Left cardiac atrium (tissue), 4 donors: ENCODE results near the gene ABCC11. TPM values are rescaled to one million over a fixed set of nuclear protein-coding genes. Genes with fewer than 3 reads are reported as not detected.
"Not testable (repeated sequence)": the region's sequence is repeated elsewhere in the genome, so short reads cannot be mapped to it uniquely, and the experiment has no call there.

Source experiments
- ATAC-seq, 2 donors: fragments of 200-7000 bp; cut with Tn5 transposase; one replicate each; pipeline ENCODE4 v1.9.1; 2020; ENCODE audit warnings: mild to moderate bottlenecking in 2 of 2, moderate library complexity in 2 of 2
- DNase-seq: peaks from one replicate; pipeline ENCODE4 v3.0.0-alpha.2; 2020
- intact Hi-C, 2 donors: fragments of 100-400 bp; cut with DNase I; formaldehyde crosslinking; loops; one replicate each; pipeline versions ENCODE4 v1.14.1 to v1.15.1; 2022 to 2023
- total RNA-seq, 2 donors: library from RNA; stranded (reverse); fragmentation: NEBNext Ultra II Directional; extraction: Animal tissue kit (Norgen Biotek cat#: 25700); gene quantifications; one replicate each; pipeline ENCODE4 v1.2.1, GENCODE V29; 2021
- donor health status: DM: no; HTN: yes; CAD: no.
- donor health status: DM: no; HTN: yes; CAD: no; lungs with severe emphysema.
- donor health status: DM: yes; HTN: yes; CAD: no.
- donor health status: Dilated cardiomyopathy.

The ABCC11 gene
- total RNA-seq, 2 donors from 2014 or later, result not detected

DNA sequence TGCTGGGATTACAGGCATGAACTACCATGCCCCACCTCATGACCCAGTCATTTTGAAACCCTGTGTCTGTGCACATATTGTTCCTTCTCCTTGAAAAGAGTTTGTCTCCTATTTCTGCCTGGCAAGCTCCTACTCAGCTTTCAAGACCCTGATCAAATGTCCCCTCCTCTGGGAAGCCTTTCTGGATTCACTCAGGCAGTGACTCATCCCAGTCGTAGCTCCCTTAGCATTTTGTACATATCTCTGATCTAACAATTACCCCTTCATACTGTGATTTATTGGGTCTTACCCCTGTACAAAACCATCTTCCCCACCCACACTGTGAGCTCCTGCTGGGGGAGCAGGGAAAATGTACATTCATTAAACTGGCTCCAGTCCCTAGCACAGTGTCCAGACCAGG is 73.5 kb downstream of the ABCC11 start:
- intact Hi-C loops, result no loop called here
- DNase-seq (no peak), ATAC-seq (no peak)

GRCh38 chr16:48172682-48173081 is 74.7 kb downstream of the ABCC11 start:
- DNase-seq (no peak), ATAC-seq (no peak)
- intact Hi-C loops, result no loop called here

- intact Hi-C loops, result loop anchor here in 1 of 2 donors (5.0 kb wide), 1 partner anchor 1318 kb away; no protein-coding TSS in a partner anchor
- ATAC-seq (no peak), DNase-seq (no peak)
Measured at GRCh38 chr16:48169896-48170295, 77.4 kb downstream of the ABCC11 start.

- intact Hi-C loops, result loop anchor here in 1 of 2 donors (5.0 kb wide), 1 partner anchor 1316 kb away; no protein-coding TSS in a partner anchor
- DNase-seq (no peak), ATAC-seq (no peak)
Measured at GRCh38 chr16:48168075-48168474, 79.3 kb downstream of the ABCC11 start.

DNA sequence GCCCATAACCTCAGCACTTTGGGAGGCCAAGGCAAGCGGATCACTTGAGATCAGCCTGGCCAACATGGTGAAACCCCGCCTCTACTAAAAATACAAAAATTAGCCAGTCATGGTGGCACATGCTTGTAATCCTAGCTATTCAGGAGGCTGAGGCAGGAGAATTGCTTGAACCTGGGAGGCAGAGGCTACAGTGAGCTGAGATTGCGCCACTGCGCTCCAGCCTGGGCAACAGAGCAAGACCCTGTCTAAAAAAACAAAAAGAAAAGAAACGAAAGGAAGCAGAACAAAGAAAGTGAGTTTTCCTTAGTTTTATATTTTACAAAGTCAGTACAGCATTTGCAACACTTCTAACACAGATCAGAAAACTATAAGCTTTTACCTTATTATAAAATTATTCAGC is 80.7 kb downstream of the ABCC11 start:
- not testable (repeated sequence) for ATAC-seq, DNase-seq
- intact Hi-C loops, result loop anchor here in 1 of 2 donors (5.0 kb wide), 1 partner anchor 1314 kb away; no protein-coding TSS in a partner anchor

DNA sequence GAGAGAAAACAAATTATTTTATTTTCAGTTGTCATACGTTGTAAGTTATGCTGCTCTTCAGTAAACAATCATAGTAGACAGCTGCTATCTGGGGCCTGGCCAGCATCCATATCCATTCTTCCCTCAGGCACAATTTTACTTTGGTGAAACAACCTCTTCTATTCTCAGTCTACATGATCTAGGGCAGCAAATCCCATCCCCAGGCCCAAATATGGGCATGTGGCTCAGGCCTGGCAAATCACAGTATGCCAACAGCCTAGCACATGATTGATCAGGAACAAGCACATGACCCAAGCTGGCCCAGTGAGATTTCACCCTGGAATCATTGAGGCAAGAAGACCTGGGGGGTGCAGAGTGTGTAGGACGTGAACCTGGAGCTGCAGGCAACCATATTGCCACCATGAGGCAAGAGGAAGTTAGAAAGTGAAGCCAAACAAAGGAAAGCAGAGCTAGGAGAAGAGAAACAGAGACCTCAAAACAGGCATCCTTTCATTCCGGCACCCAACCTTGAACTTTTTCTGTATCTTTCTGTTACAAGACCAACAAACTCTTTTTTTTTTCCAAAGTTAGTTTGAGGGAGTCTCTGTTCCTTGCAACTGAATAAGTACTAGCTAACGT is 81.3 kb downstream of the ABCC11 start:
- DNase-seq (no peak), ATAC-seq (no peak)
- intact Hi-C loops, result loop anchor here in 1 of 2 donors (5.0 kb wide), 1 partner anchor 1314 kb away; no protein-coding TSS in a partner anchor

- DNase-seq (peak; percentile 72), ATAC-seq (peak; percentile 96 to 97)
- intact Hi-C loops, result loop anchor here in 1 of 2 donors (5.0 kb wide), 1 partner anchor 1313 kb away; no protein-coding TSS in a partner anchor
Measured at GRCh38 chr16:48164907-48165715, 82.2 kb downstream of the ABCC11 start.

DNA sequence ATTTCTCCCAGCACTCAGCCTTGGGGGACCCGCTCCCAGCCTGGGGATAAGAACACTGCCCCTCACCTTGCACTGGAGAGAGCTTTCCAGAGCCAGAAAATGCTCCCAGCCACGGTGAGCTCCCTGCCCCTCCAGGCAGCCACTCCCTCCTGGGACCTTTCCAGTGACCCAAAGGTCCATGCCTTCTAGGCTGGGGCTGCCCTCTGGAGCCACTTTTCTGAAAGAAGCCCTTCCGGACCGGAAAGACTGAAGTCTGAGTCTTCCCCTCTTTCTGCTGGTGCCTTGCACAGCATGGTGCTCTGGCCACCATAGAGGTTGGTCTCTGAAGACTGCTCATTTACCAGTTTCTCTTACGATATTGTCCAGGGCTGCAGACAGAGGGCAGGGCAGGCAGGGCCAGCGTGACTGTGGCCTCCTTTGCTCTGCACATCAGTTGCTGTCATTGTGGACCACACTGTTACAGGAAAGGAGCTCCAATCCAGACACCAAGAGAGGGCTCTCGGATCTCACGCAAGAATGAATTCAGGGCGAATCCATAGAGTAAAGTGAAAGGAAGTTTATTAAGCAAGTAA is 84.4 kb downstream of the ABCC11 start:
- no peak for ATAC-seq
- intact Hi-C loops, result no loop called here

DNA sequence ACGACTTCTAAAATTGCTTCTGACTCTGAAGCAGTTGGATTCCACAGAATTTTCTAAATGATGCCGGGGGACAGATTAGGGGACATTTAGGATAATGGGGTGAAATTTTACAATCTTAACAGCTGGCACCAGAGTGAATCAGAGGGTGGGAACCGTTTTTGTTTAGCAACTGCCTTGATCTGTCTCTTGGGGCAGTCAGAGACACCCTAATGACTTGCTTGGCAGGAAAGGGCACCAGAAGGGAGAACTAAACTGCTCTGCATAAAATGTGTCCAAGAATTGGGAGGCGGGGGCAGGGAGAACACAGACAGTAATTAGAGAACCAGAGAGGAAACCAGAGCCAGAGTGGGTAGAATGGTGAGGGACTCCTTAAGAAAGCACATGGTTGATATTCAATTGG is 85.4 kb downstream of the ABCC11 start:
- ATAC-seq (no peak), DNase-seq (no peak)
- intact Hi-C loops, result no loop called here

More for the DNA sequence above, 84.4 kb downstream of the ABCC11 start:
- no peak for DNase-seq

DNA sequence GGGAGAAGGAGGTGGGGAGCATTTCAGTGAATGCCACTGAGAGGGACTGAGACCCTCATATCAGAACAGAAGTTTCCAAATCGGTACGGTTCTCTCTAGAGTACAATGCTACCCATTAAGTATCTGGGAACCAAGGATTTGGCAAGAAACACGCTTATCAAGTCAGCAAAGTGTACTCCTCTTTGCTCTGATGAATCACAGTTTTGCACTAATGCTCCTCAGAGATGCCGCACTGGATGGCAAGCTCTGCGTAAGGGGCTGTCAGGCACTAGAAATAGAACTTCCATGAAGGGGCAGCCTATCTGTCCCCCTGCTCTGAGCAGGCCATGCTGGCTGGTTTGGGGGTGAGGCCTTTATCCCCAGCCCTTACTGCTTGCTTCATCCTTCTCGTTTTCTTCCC is 86.8 kb downstream of the ABCC11 start:
- DNase-seq (no peak), ATAC-seq (no peak)
- intact Hi-C loops, result no loop called here

- intact Hi-C loops, result loop anchor here (5.0 to 10.0 kb wide), 3 partner anchors 1013 to 1203 kb away; partner anchors contain the start of gene NETO2 (in 1 of the 2)
- ATAC-seq, result no peak
Measured at GRCh38 chr16:48158296-48158695, 89.0 kb downstream of the ABCC11 start.

GRCh38 chr16:48157794-48158193 is 89.5 kb downstream of the ABCC11 start:
- no peak for ATAC-seq
- no peak for DNase-seq
- intact Hi-C loops, result loop anchor here (5.0 to 10.0 kb wide), 3 partner anchors 1013 to 1203 kb away; partner anchors contain the start of gene NETO2 (in 1 of the 2)

More at GRCh38 chr16:48158296-48158695, 89.0 kb downstream of the ABCC11 start:
- DNase-seq, result no peak

DNA sequence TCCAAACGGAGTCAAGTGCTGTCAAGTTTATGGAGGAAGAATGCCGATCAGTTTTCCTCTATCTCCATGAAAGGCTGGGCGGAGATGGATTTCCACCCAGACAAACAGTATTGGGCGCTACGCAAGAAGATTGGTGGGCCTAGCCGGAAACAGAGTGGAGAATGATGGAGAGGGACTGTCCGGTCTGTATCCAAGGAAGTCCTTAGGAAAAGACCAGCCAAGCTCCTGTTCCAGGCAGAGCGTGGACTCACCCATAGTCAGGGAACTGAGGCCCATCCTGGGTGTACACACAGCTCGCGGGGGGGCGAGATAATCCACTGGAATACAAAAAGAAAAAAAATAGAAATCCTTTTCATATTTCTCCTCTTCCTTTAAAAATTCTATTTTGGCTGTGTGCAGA is 90.0 kb downstream of the ABCC11 start:
- ATAC-seq (no peak), DNase-seq (no peak)
- intact Hi-C loops, result loop anchor here (5.0 to 10.0 kb wide), 3 partner anchors 1013 to 1203 kb away; partner anchors contain the start of gene NETO2 (in 1 of the 2)

DNA sequence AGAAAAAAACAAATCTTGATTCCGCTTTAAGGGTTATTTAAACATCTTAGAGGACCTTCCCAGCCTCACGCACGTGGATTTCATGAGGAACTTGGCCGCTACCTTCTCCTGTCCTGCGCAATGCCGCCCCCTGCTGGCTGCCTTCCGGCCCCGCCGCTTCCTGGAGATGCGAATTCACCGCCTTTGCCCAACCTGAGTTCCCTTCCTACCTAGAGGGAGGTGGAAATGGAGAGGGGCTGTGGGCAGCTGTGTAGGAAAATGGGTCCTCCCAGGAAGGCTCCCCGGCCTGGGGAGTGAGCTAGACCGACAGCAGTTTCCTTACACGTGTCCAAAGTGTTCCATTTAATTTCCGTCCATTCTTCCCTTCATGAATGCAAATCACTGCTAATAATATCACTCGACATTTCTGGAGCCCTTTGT is 90.5 kb downstream of the ABCC11 start:
- peak; percentile 83 to 89 for ATAC-seq
- intact Hi-C loops, result loop anchor here (1.0 to 10.0 kb wide), 4 partner anchors 1012 to 1202 kb away; partner anchors contain the start of gene NETO2 (in 1 of the 2)
- peak; percentile 84 for DNase-seq

GRCh38 chr16:48155926-48156789 is 91.2 kb downstream of the ABCC11 start, which contains the start of gene ABCC12:
TSS of gene ABCC12 (minus strand) at chr16:48155993. CDS start at chr16:48146424, 9,569 bp downstream.
- intact Hi-C loops, result loop anchor here (1.0 to 10.0 kb wide), 4 partner anchors 1011 to 1201 kb away; partner anchors contain the start of gene NETO2 (in 1 of the 2)
- ATAC-seq (no peak), DNase-seq (no peak)

DNA sequence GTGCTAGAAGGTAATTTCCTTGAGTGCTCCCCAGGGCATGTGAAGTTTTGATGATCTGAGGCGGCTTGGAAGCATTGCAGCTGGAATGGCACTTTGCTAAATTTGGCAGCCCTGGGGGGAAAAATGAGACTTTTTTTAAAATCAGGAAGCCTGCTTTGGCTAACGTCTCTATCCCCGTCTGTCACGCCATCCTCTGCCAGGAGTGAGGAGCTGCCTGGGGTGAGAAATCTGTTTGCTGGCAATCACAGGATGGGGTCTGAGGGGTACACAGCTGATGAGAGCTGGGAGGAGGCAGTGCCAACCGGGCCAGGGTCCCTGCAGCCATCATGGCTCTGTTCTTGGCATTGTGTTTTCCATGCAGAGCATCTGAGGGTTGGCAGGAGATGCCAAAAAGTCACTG is 93.6 kb downstream of the ABCC11 start:
- ATAC-seq (no peak), DNase-seq (no peak)
- intact Hi-C loops, result loop anchor here (10.0 kb wide), 2 partner anchors 1009 to 1199 kb away; partner anchors contain the start of gene NETO2 (in 1 of the 2)

- intact Hi-C loops, result loop anchor here (10.0 kb wide), 2 partner anchors 1007 to 1197 kb away; partner anchors contain the start of gene NETO2 (in 1 of the 2)
- DNase-seq, result no peak
- no peak for ATAC-seq
Measured at GRCh38 chr16:48152226-48152625, 95.1 kb downstream of the ABCC11 start.

DNA sequence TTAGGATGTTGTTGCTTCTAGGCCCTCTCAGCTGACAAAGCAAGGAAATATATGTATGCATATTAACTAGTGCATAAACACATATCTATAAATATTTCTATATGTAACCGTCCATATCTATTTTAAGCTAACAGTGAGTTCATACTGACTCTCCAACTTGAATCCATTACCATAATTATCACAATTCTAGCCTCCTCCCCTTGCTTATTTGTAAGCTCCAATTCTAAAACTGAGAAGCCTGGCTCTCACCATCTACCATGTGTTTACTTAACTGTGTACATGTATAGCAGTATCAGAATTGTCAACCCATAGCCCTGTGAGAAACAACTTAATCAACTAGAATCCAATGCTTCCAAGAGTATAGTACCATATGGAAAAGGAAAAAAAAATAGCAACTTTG is 96.6 kb downstream of the ABCC11 start:
- intact Hi-C loops, result loop anchor here (10.0 kb wide), 2 partner anchors 1006 to 1196 kb away; partner anchors contain the start of gene NETO2 (in 1 of the 2)
- DNase-seq, result no peak
- ATAC-seq, result no peak
